Stimulated activated CD8-positive, alpha-beta memory T cell treated with anti-CD3 and anti-CD28 coated beads, Interleukin-12 subunit alpha, Interleukin-12 subunit beta, amount 100 ng/mL, for 1 hour (primary cell): ENCODE results near the gene CFAP100.

Experiments used
- DNase-seq: peaks from one replicate; pipeline ENCODE4 v3.0.0-alpha.2; 2020; ENCODE audit warnings: low read depth

The CFAP100 gene

GRCh38 chr3:126373682-126374601 lies 20.8 kb upstream of the CFAP100 start:
- DNase-seq = no peak

GRCh38 chr3:126375835-126376331 lies 18.8 kb upstream of the CFAP100 start:
- no peak for DNase-seq

GRCh38 chr3:126376444-126376843 lies 18.3 kb upstream of the CFAP100 start:
- DNase-seq = no peak

GRCh38 chr3:126377211-126377610 lies 17.5 kb upstream of the CFAP100 start:
- no peak for DNase-seq

GRCh38 chr3:126378341-126378751 lies 16.4 kb upstream of the CFAP100 start:
- DNase-seq = no peak

GRCh38 chr3:126380011-126380768 lies 14.5 kb upstream of the CFAP100 start:
- no peak for DNase-seq

- no peak for DNase-seq
These were observed 12.7 kb upstream of the CFAP100 start for GRCh38 chr3:126381966-126382365.

GRCh38 chr3:126389112-126389793 lies 5.5 kb upstream of the CFAP100 start:
- DNase-seq = peak; percentile 1

- DNase-seq = no peak
These were observed 4.9 kb upstream of the CFAP100 start for GRCh38 chr3:126389794-126390146.

- DNase-seq = no peak
These were observed 4.5 kb upstream of the CFAP100 start for GRCh38 chr3:126390201-126390600.

- no peak for DNase-seq
These were observed 4.0 kb upstream of the CFAP100 start for GRCh38 chr3:126390751-126391150.

- DNase-seq = no peak
These were observed 3.1 kb upstream of the CFAP100 start for GRCh38 chr3:126391631-126392030.

- DNase-seq = no peak
These were observed 2.5 kb upstream of the CFAP100 start for GRCh38 chr3:126392246-126392645.

GRCh38 chr3:126393563-126393962 lies 1.1 kb upstream of the CFAP100 start:
- DNase-seq = no peak

- DNase-seq = no peak
These were observed 240 bp downstream of the CFAP100 start for GRCh38 chr3:126394977-126395321.

- DNase-seq = no peak
These were observed 1.3 kb downstream of the CFAP100 start for GRCh38 chr3:126395846-126396513.

GRCh38 chr3:126396536-126396935 lies 1.8 kb downstream of the CFAP100 start:
- DNase-seq = no peak

- DNase-seq = no peak
These were observed 3.1 kb downstream of the CFAP100 start for GRCh38 chr3:126397610-126398422.

GRCh38 chr3:126398423-126399350 lies 4.0 kb downstream of the CFAP100 start:
- DNase-seq = no peak

GRCh38 chr3:126399351-126399735 lies 4.6 kb downstream of the CFAP100 start:
- DNase-seq = no peak
